H1 (cell line): Measurements from ENCODE around the gene R3HCC1L. TPM values are rescaled to one million over a fixed set of nuclear protein-coding genes. Genes with fewer than 3 reads are reported as not detected.

Experiments used
- CTCF ChIA-PET: fragments of 300-600 bp; sonication (Branson Sonifier 250); formaldehyde crosslinking; loops from one replicate; lab custom pipeline; 2021; ENCODE audit not compliant: partially characterized antibody; lab: Charles Lee
- POLR2A ChIA-PET: fragments of 300-600 bp; sonication (Branson Sonifier 250); formaldehyde crosslinking; loops from one replicate; lab custom pipeline; 2021; ENCODE audit warnings: inconsistent platforms; ENCODE audit not compliant: partially characterized antibody; lab: Charles Lee
- DNase-seq, 2 experiments: peaks; one replicate each; pipeline versions ENCODE4 v3.0.0 to v3.0.0-alpha.2; 2010 to 2022; ENCODE audit warnings: low spot score in 2 of 2, low read depth in 1 of 2, mixed read lengths in 1 of 2
- FAIRE-seq: peaks from 2 replicates; lab custom pipeline; 2011; peaks lifted over from hg19 to GRCh38; lab: Jason Lieb, UNC
- H2AFZ ChIP-seq: 2 replicates; pipeline ENCODE4 v1.8.1; 2012; ENCODE audit warnings: low read length, inconsistent platforms
- H2AK5ac ChIP-seq: 2 replicates; pipeline ENCODE4 v1.6.1; 2013; ENCODE audit warnings: low read depth, low read length
- H2BK120ac ChIP-seq: replicated peaks from 2 replicates; pipeline ENCODE3; 2013; ENCODE audit warnings: low read depth, low read length, inconsistent platforms
- H2BK12ac ChIP-seq: 2 replicates; pipeline ENCODE4 v1.6.1; 2013; ENCODE audit warnings: low read depth, low read length
- H2BK15ac ChIP-seq: 2 replicates; pipeline ENCODE4 v1.6.1; 2013; ENCODE audit warnings: low read length
- H2BK20ac ChIP-seq: 2 replicates; pipeline ENCODE4 v1.6.1; 2013; ENCODE audit warnings: low read length
- H2BK5ac ChIP-seq: 2 replicates; pipeline ENCODE4 v1.6.1; 2013; ENCODE audit warnings: low read depth, low read length
- H3K14ac ChIP-seq: 2 replicates; pipeline ENCODE4 v1.6.1; 2013; ENCODE audit warnings: inconsistent platforms; ENCODE audit not compliant: insufficient read length
- H3K18ac ChIP-seq: 2 replicates; pipeline ENCODE4 v1.6.1; 2013; ENCODE audit warnings: low read length; ENCODE audit errors: extremely low read depth
- H3K23ac ChIP-seq: 2 replicates; pipeline ENCODE4 v1.6.1; 2013; ENCODE audit warnings: inconsistent platforms; ENCODE audit not compliant: insufficient read length
- H3K23me2 ChIP-seq: 2 replicates; pipeline ENCODE4 v1.6.1; 2013; ENCODE audit warnings: low read depth, low read length
- H3K27ac ChIP-seq: 2 replicates; pipeline ENCODE4 v1.6.1; 2011; ENCODE audit warnings: low read depth, low read length, inconsistent platforms
- H3K27me3 ChIP-seq, 4 experiments: replicated peaks in 1 of 4; 1 replicate in 1 of 4; 2 replicates in 3 of 4; pipeline versions ENCODE4 v1.6.1 to v1.8.1; 2011 to 2013; ENCODE audit warnings: low read length in 3 of 4, mild to moderate bottlenecking in 3 of 4, inconsistent platforms in 2 of 4, mixed read lengths in 2 of 4, moderate library complexity in 1 of 4; ENCODE audit not compliant: control insufficient read depth in 3 of 4, insufficient read depth in 3 of 4; ENCODE audit errors: extremely low read depth in 1 of 4
- H3K36me3 ChIP-seq, 4 experiments: 2 replicates each; pipeline versions ENCODE4 v1.6.1 to v1.8.1; 2011 to 2013; ENCODE audit warnings: mild to moderate bottlenecking in 4 of 4, low read length in 3 of 4, moderate library complexity in 2 of 4, control low read depth in 1 of 4, inconsistent platforms in 1 of 4; ENCODE audit not compliant: insufficient read depth in 4 of 4, control insufficient read depth in 2 of 4
- H3K4ac ChIP-seq: replicated peaks from 2 replicates; pipeline ENCODE3; 2013; ENCODE audit warnings: low read length, low read depth, mixed read lengths, inconsistent platforms; ENCODE audit not compliant: insufficient read length
- H3K4me1 ChIP-seq, 4 experiments: replicated peaks in 1 of 4; 1 replicate in 1 of 4; 2 replicates in 3 of 4; pipeline versions ENCODE4 v1.6.1 to v1.8.1; 2011 to 2013; ENCODE audit warnings: low read length in 3 of 4, inconsistent platforms in 2 of 4, mixed read lengths in 1 of 4; ENCODE audit not compliant: insufficient read depth in 4 of 4, control insufficient read depth in 3 of 4
- H3K4me2 ChIP-seq, 2 experiments: 2 replicates each; pipeline versions ENCODE4 v1.6.1 to v1.8.1; 2011 to 2013; ENCODE audit warnings: low read depth in 2 of 2, low read length in 2 of 2, control low read depth in 1 of 2, inconsistent platforms in 1 of 2, mild to moderate bottlenecking in 1 of 2; ENCODE audit not compliant: insufficient read depth in 1 of 2
- H3K4me3 ChIP-seq, 4 experiments: fragments of 200-600, 300-600 bp in 1 of 4; sonication (generic), shearing (Covaris generic), sonication (Bioruptor Twin) in 1 of 4; 2 replicates each; pipeline versions ENCODE4 v1.5.1 to v1.8.1; 2011 to 2016; ENCODE audit warnings: low read length in 4 of 4, low read depth in 3 of 4, control low read depth in 2 of 4, inconsistent platforms in 2 of 4, mild to moderate bottlenecking in 2 of 4, mixed read lengths in 1 of 4, moderate library complexity in 1 of 4; ENCODE audit not compliant: insufficient read depth in 2 of 4; ENCODE audit errors: extremely low read depth in 1 of 4
- H3K56ac ChIP-seq: replicated peaks from 2 replicates; pipeline ENCODE3; 2013; ENCODE audit warnings: low read depth, mild to moderate bottlenecking, mixed read lengths, low read length, inconsistent platforms; ENCODE audit not compliant: insufficient read length
- H3K79me1 ChIP-seq: 2 replicates; pipeline ENCODE4 v1.6.1; 2013; ENCODE audit warnings: low read depth, low read length, control low read depth
- H3K79me2 ChIP-seq, 2 experiments: 2 replicates each; pipeline versions ENCODE4 v1.6.1 to v1.8.1; 2012 to 2013; ENCODE audit warnings: low read length in 2 of 2, mild to moderate bottlenecking in 2 of 2, inconsistent platforms in 1 of 2; ENCODE audit not compliant: insufficient read depth in 2 of 2, control insufficient read depth in 1 of 2
- H3K9ac ChIP-seq, 4 experiments: replicated peaks in 1 of 4; 1 replicate in 1 of 4; 2 replicates in 3 of 4; pipeline versions ENCODE4 v1.6.1 to v1.8.1; 2011 to 2013; ENCODE audit warnings: low read depth in 3 of 4, low read length in 3 of 4, control low read depth in 2 of 4, mild to moderate bottlenecking in 2 of 4, moderate library complexity in 2 of 4, inconsistent platforms in 1 of 4; ENCODE audit errors: extremely low read depth in 1 of 4
- H3K9me3 ChIP-seq, 2 experiments: 2 replicates each; pipeline versions ENCODE4 v1.6.1 to v1.8.1; 2012 to 2013; ENCODE audit warnings: mild to moderate bottlenecking in 2 of 2, moderate library complexity in 2 of 2, control low read depth in 1 of 2, inconsistent platforms in 1 of 2, low read depth in 1 of 2, low read length in 1 of 2, mixed read lengths in 1 of 2; ENCODE audit not compliant: insufficient read depth in 2 of 2
- H4K20me1 ChIP-seq, 2 experiments: replicated peaks in 1 of 2; 2 replicates each; pipeline versions ENCODE3 to v1.8.1; 2011 to 2013; ENCODE audit warnings: inconsistent platforms in 2 of 2, low read length in 2 of 2, mild to moderate bottlenecking in 1 of 2; ENCODE audit not compliant: insufficient read depth in 2 of 2, control insufficient read depth in 1 of 2
- H4K5ac ChIP-seq: 2 replicates; pipeline ENCODE4 v1.6.1; 2013; ENCODE audit warnings: low read length, low read depth, mixed read lengths, inconsistent platforms; ENCODE audit not compliant: insufficient read length
- H4K8ac ChIP-seq: 2 replicates; pipeline ENCODE4 v1.8.0; 2013; ENCODE audit warnings: mild to moderate bottlenecking, moderate library complexity, low read length, inconsistent platforms; ENCODE audit not compliant: insufficient read depth; ENCODE audit errors: extremely low read depth
- H4K91ac ChIP-seq: replicated peaks from 2 replicates; pipeline ENCODE3; 2013; ENCODE audit warnings: low read length, mixed read lengths, inconsistent platforms; ENCODE audit not compliant: insufficient read length
- BACH1 ChIP-seq: IDR thresholded peaks from 2 replicates; pipeline ENCODE4 v1.6.1; 2012; ENCODE audit warnings: low read length, improper control_type of control experiment
- CBX5 ChIP-seq: fragments of 300-800, 300-1000 bp; sonication (generic); IDR thresholded peaks from 2 replicates; pipeline ENCODE4 v1.7.1; 2016; ENCODE audit warnings: antibody characterized with exemption, low read length, low read depth
- EP300 ChIP-seq, 2 experiments: IDR thresholded peaks; 1 replicate in 1 of 2; 2 replicates in 1 of 2; pipeline ENCODE4 v1.6.1; 2011 to 2012; ENCODE audit warnings: low read depth in 2 of 2, low read length in 2 of 2, mild to moderate bottlenecking in 2 of 2, borderline replicate concordance in 1 of 2, inconsistent platforms in 1 of 2, moderate library complexity in 1 of 2
- HDAC6 ChIP-seq: IDR thresholded peaks from one replicate; pipeline ENCODE4 v1.7.1; 2012; ENCODE audit warnings: low read depth, mild to moderate bottlenecking, inconsistent platforms, low read length, moderate library complexity
- SP1 ChIP-seq: IDR thresholded peaks from 2 replicates; pipeline ENCODE4 v1.6.1; 2011; ENCODE audit warnings: low read depth, low read length
- TBP ChIP-seq: IDR thresholded peaks from 2 replicates; pipeline ENCODE4 v1.6.1; 2011; ENCODE audit warnings: low read depth, low read length, improper control_type of control experiment
- WGBS, 2 experiments: shearing (Covaris generic) in 1 of 2; methylation state at CpG; one replicate each; pipeline versions ENCODE4 v1.1.6 to v1.1.7; 2013 to 2015; ENCODE audit warnings: low lambda C conversion rate in 2 of 2, mixed read lengths in 2 of 2, inconsistent platforms in 1 of 2, low coverage in 1 of 2, missing lambda C conversion rate in 1 of 2; ENCODE audit not compliant: insufficient replicate concordance in 2 of 2, insufficient coverage in 1 of 2, insufficient read length in 1 of 2; ENCODE audit errors: extremely low coverage in 1 of 2, missing lambda C conversion rate in 1 of 2; 5-methylcytosine and 5-hydroxymethylcytosine counted together
- polyA plus RNA-seq, 7 experiments: library from polyadenylated mRNA; depleted of rRNA in 3 of 7; stranded (reverse) in 5 of 7; unstranded in 2 of 7; fragments of >200 nt in 5 of 7; fragments of 200-250 nt in 2 of 7; gene quantifications; 1 replicate in 5 of 7; 2 replicates in 1 of 7; 4 replicates in 1 of 7; pipeline versions ENCODE4 v1.2.1 to v1.2.3, GENCODE V29; 2011 to 2013; ENCODE audit warnings: missing spikeins in 2 of 7, mixed read lengths in 2 of 7
- total RNA-seq: library from RNA; stranded (reverse); fragmentation: NEBNext Ultra II Directional; extraction: Animal tissue kit (Norgen Biotek cat#: 25700); gene quantifications from 2 replicates; pipeline ENCODE4 v1.2.1, GENCODE V29; 2021
- TF ChIP-seq, protein P1 (sequence below): IDR thresholded peaks from 2 replicates; pipeline ENCODE4 v1.6.1; 2012; ENCODE audit warnings: inconsistent platforms

The R3HCC1L gene
- total and polyA plus RNA-seq, 2 of the 8 experiments (the other 6 are each of a cell fraction or from before 2014, with no cell fraction given) = 6.9 to 13.9 TPM

DNA sequence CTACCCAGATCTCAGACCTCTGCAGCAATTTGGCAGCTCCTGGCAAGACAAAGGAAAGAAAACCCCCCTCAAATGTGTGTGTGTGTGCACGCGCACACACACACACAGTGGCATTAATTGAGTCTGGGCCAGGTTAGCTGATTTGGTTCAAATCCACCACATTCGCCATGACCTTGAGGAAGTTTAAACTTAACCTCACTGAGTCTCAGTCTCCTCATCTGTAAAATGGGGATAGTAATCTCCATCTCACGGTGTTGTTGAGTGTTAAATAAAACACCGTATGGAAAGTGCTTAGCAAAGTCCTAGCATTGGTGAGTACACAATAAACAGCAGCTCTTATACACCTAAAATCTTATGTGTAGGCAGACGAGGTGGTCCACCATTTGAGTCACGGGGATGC is 128.6 kb downstream of the R3HCC1L start:
- no peak for FAIRE-seq
- Histone ChIP-seq H4K20me1 (peaks cover 0 to 2% of the 10 kb centered on the region in 2 experiments), H3K79me2 (no peaks in the 10 kb centered on the region), H3K4me1 (peaks cover 0 to 5% (median 3%) of the 10 kb centered on the region in 4 experiments; a peak in 3 of 7 replicates), H3K4ac (no peak overlapping the region), H3K23me2 (no peaks in the 10 kb centered on the region; the same call in 1 of the 2 replicates), H4K91ac (no peak overlapping the region), H3K27ac (no peak overlapping the region), H2BK5ac (no peak overlapping the region), H4K8ac (no peak overlapping the region), H3K9me3 (no peaks in the 10 kb centered on the region), H3K4me3 (no peak overlapping the region), H3K27me3 (peaks cover 0 to 7% (median 3%) of the 10 kb centered on the region in 4 experiments; a peak in 3 of 7 replicates), H3K9ac (no peak overlapping the region), H4K5ac (no peak overlapping the region), H3K23ac (no peak overlapping the region), H3K18ac (no peak overlapping the region), H3K4me2 (no peak overlapping the region), H2AK5ac (no peak overlapping the region), H3K36me3 (no peaks in the 10 kb centered on the region), H3K56ac (no peak overlapping the region), H2BK12ac (no peak overlapping the region), H2AFZ (no peak overlapping the region), H3K14ac (no peak overlapping the region), H3K79me1 (no peaks in the 10 kb centered on the region), H2BK120ac (no peak overlapping the region), H2BK20ac (no peak overlapping the region), H2BK15ac (no peak overlapping the region)
- ChIA-PET POLR2A (interaction anchor here (1.4 to 2.0 kb wide), 2 partner anchors 10 to 46 kb away, joined by 3 to 6 read pairs; no protein-coding TSS in a partner anchor), CTCF (interaction anchor here (0.6 to 8.3 kb wide), 27 partner anchors 8 to 220 kb away, joined by 3 to 117 read pairs (median 7); no protein-coding TSS in a partner anchor)
- no peak for DNase-seq
- WGBS, 2 experiments = 93% methylated on average over 7 of the region's 7 CpGs; no CpG with 5 or more reads in 1 of the 2 experiments
- TF ChIP-seq BACH1 (no peak), EP300 (IDR thresholded peaks at IDR 0.05; ENCODE audit: borderline replicate concordance in 1 of 2, low read depth in 2 of 2, low read length in 2 of 2) (no peak), CBX5 (no peak), TBP (no peak), SP1 (no peak), HDAC6 (no peak)
- TF ChIP-seq, protein P1, sequence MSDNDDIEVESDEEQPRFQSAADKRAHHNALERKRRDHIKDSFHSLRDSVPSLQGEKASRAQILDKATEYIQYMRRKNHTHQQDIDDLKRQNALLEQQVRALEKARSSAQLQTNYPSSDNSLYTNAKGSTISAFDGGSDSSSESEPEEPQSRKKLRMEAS = no peak
